Ishikawa (cell line): ENCODE data around the gene LPCAT1.

Experiments
- CEBPB ChIP-seq: IDR thresholded peaks from 2 replicates; pipeline ENCODE4 v1.6.1; 2012
- CREB1 ChIP-seq: IDR thresholded peaks from 2 replicates; pipeline ENCODE4 v1.6.1; 2012; ENCODE audit warnings: low read depth
- EGR1 ChIP-seq: IDR thresholded peaks from 2 replicates; pipeline ENCODE4 v1.6.1; 2012
- EP300 ChIP-seq: IDR thresholded peaks from 2 replicates; pipeline ENCODE4 v1.6.1; 2012; ENCODE audit warnings: borderline replicate concordance
- FOXM1 ChIP-seq: IDR thresholded peaks from 2 replicates; pipeline ENCODE4 v1.6.1; 2012; ENCODE audit warnings: low read depth, borderline replicate concordance
- NFIC ChIP-seq: IDR thresholded peaks from 2 replicates; pipeline ENCODE4 v1.6.1; 2012
- RAD21 ChIP-seq: IDR thresholded peaks from 2 replicates; pipeline ENCODE4 v1.6.1; 2012; ENCODE audit warnings: low read depth
- TAF1 ChIP-seq: IDR thresholded peaks from 2 replicates; pipeline ENCODE4 v1.6.1; 2012; ENCODE audit warnings: low read depth, mild to moderate bottlenecking
- TCF12 ChIP-seq: IDR thresholded peaks from 2 replicates; pipeline ENCODE4 v1.6.1; 2012; ENCODE audit warnings: low read depth
- TEAD4 ChIP-seq: IDR thresholded peaks from 2 replicates; pipeline ENCODE4 v1.6.1; 2012
- YY1 ChIP-seq: IDR thresholded peaks from 2 replicates; pipeline ENCODE4 v1.6.1; 2012; ENCODE audit warnings: low read depth
- ZBTB7A ChIP-seq: IDR thresholded peaks from 2 replicates; pipeline ENCODE4 v1.6.1; 2012; ENCODE audit warnings: low read depth
- TF ChIP-seq, protein P1 (sequence below): IDR thresholded peaks from 2 replicates; pipeline ENCODE4 v1.6.1; 2012
- TF ChIP-seq, protein P2 (sequence below): IDR thresholded peaks from 2 replicates; pipeline ENCODE4 v1.6.1; 2012
- TF ChIP-seq, protein P3 (sequence below): IDR thresholded peaks from 2 replicates; pipeline ENCODE4 v1.6.1; 2012; ENCODE audit warnings: low read depth, mild to moderate bottlenecking

LPCAT1 gene

GRCh38 chr5:1524799-1525623 is 1.3 kb upstream of the LPCAT1 start:
- TF ChIP-seq NFIC (no peak), TEAD4 (no peak), EP300 (no peak), CREB1 (no peak), TAF1 (no peak), EGR1 (no peak), ZBTB7A (no peak), CEBPB (no peak), FOXM1 (no peak), YY1 (no peak), TCF12 (no peak), RAD21 (no peak)
- TF ChIP-seq, protein P1, sequence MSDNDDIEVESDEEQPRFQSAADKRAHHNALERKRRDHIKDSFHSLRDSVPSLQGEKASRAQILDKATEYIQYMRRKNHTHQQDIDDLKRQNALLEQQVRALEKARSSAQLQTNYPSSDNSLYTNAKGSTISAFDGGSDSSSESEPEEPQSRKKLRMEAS = no peak
- TF ChIP-seq, protein P2, sequence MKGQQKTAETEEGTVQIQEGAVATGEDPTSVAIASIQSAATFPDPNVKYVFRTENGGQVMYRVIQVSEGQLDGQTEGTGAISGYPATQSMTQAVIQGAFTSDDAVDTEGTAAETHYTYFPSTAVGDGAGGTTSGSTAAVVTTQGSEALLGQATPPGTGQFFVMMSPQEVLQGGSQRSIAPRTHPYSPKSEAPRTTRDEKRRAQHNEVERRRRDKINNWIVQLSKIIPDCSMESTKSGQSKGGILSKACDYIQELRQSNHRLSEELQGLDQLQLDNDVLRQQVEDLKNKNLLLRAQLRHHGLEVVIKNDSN = no peak

DNA sequence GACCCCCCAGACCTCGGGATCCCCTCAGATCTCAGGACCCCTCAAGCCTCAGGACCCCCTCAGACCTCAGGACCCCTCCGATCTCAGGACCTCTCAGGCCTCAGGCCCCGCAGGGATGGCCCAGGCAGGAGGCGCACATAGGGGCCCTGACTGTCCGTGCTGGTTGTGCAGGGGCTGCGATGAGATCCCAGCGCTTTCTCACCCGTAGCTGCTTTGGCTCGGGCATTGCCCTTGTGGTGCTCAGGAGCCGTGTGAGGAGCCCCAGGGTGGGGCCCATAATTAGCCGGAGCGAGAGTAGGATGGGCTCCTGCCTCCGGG is 680 bp upstream of the LPCAT1 start:
- no peak for TF ChIP-seq TCF12
- no peak for TF ChIP-seq YY1
- TF ChIP-seq TAF1 = no peak
- TF ChIP-seq EGR1 = no peak
- TF ChIP-seq, protein P1 = no peak
- no peak for TF ChIP-seq TEAD4
- no peak for TF ChIP-seq NFIC
- no peak for TF ChIP-seq CEBPB
- TF ChIP-seq, protein P3, sequence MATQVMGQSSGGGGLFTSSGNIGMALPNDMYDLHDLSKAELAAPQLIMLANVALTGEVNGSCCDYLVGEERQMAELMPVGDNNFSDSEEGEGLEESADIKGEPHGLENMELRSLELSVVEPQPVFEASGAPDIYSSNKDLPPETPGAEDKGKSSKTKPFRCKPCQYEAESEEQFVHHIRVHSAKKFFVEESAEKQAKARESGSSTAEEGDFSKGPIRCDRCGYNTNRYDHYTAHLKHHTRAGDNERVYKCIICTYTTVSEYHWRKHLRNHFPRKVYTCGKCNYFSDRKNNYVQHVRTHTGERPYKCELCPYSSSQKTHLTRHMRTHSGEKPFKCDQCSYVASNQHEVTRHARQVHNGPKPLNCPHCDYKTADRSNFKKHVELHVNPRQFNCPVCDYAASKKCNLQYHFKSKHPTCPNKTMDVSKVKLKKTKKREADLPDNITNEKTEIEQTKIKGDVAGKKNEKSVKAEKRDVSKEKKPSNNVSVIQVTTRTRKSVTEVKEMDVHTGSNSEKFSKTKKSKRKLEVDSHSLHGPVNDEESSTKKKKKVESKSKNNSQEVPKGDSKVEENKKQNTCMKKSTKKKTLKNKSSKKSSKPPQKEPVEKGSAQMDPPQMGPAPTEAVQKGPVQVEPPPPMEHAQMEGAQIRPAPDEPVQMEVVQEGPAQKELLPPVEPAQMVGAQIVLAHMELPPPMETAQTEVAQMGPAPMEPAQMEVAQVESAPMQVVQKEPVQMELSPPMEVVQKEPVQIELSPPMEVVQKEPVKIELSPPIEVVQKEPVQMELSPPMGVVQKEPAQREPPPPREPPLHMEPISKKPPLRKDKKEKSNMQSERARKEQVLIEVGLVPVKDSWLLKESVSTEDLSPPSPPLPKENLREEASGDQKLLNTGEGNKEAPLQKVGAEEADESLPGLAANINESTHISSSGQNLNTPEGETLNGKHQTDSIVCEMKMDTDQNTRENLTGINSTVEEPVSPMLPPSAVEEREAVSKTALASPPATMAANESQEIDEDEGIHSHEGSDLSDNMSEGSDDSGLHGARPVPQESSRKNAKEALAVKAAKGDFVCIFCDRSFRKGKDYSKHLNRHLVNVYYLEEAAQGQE = no peak
- TF ChIP-seq FOXM1 = no peak

GRCh38 chr5:1523480-1523792 is 324 bp downstream of the LPCAT1 start:
- no peak for TF ChIP-seq TCF12
- TF ChIP-seq, protein P1 = no peak
- TF ChIP-seq NFIC = no peak
- TF ChIP-seq RAD21 = no peak
- no peak for TF ChIP-seq EP300
- TF ChIP-seq TAF1 = no peak
- TF ChIP-seq CREB1 = no peak
- no peak for TF ChIP-seq EGR1
- TF ChIP-seq, protein P2 = no peak
- TF ChIP-seq TEAD4 = no peak
- TF ChIP-seq ZBTB7A = no peak
- TF ChIP-seq FOXM1 = no peak
- no peak for TF ChIP-seq CEBPB
- TF ChIP-seq, protein P3 = no peak
- no peak for TF ChIP-seq YY1

DNA sequence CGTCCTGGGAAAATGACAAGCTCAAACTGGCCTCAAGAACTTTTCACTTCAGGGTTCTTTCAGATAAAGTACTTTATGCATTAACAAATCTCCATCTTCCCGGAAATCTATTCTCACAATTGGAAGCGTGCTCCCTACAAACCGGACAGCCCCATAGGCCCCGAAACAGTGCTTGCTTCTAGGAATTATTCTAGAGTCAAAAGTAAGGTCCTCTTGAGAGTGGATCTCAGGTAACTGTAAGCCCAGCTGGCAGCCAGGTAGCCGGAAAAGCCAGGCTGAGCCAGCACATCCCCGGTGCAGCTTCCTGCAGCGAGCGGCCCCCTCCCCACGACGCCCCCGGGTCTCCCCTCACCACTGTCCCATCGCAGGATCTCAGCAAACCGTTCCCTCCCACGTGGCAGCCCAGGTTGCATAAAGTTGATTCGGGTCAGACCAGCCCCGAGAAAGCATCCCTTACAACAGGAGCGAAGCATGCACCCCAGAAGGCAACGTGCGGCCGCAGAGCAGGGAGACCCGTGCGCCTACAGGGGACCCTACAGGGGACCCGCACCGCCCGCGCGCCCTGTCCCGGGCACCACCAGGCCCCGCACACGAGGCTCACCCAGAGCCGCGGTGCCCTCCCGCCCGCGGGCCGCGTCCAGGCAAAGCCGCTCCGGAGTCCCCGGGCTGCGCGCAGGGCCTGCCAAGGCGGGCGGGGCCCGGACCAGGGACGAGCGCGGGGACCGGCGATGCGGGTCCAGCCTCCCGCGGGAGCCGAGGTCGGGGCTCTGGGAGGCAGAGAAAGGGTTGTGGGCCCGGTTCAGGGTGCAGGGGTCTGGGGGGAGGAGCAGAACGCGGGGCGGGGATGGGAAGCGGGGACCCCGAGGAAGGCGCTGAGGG is 920 bp downstream of the LPCAT1 start:
- TF ChIP-seq RAD21 (no peak), ZBTB7A (0 out of 2 replicates have a peak, but pooled peaks have one; percentile 53)

DNA sequence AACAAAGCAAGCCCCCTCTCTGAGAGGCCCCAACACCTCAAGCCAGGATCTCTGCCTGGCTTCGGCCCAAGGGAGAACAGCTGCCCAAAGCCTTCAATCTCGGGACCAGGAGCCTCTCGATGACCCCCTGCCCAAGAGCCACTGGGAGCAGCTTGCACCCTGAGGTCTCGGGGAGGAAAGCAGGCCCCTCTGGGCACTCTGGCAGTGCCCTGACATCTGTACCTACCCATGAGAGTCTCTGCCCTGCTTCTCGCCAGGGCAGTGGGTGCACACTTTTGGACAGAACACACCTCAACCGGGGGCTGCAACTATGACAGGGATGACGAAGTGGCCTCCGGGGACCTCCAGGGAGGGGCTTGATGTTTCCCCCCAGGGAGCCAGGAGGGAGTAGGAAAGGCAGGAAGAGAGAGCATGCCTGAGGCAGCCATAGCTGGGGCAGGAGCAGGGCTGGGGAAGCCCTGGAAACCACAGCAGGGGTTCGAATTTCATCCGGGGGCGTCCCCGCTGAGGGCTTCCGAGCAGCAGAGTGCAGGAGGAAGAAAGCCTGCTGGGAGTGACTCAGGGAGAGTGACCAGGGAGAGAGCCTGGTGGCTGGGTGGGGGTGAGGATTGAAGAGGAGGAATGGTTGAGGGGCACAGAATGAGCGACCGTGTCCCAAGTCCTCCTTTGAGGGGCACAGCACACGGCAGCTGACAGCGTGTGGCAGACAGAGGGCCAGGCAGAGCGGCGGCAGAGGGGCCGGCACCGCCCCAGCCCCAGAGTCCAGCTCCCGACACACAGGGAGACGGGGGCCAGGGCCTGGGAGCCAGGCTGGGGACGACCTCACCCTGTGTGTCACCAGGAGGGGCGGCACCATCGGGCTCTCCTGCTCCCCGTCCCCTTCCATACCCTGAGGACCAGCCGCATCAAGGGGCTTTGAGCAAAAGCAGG is 1.8 kb downstream of the LPCAT1 start:
- no peak for TF ChIP-seq TEAD4
- TF ChIP-seq EGR1 = peak; percentile 65
- TF ChIP-seq NFIC = no peak
- TF ChIP-seq FOXM1 = no peak
